Bone marrow (tissue), 2 donors: ENCODE results near the gene RSPO3.
A peak's percentile ranks its signal among the peaks of the same experiment; 100 is the strongest.
"Not testable (repeated sequence)": the region's sequence is repeated elsewhere in the genome, so short reads cannot be mapped to it uniquely, and the experiment has no call there.

ENCODE experiments used
- DNase-seq, 2 donors: peaks; one replicate each; lab custom pipeline; 2025; lab: John Stamatoyannopoulos, UW

Gene RSPO3

GRCh38 chr6:127118298-127119101 is at the start of gene RSPO3:
TSS of gene RSPO3 (plus strand) at chr6:127118671. CDS start at chr6:127119193, 522 bp downstream.
- DNase-seq, result peak in 1 of 2 donors; percentile 20

- no peak for DNase-seq
Observed at GRCh38 chr6:127069659-127070279, 48.7 kb upstream of the RSPO3 start.

- no peak for DNase-seq
Observed at GRCh38 chr6:127073222-127073621, 45.2 kb upstream of the RSPO3 start.

- DNase-seq, result no peak
Observed at GRCh38 chr6:127076466-127076865, 42.0 kb upstream of the RSPO3 start.

GRCh38 chr6:127077886-127078285 is 40.6 kb upstream of the RSPO3 start:
- DNase-seq, result no peak

- no peak for DNase-seq
Observed at GRCh38 chr6:127078669-127079068, 39.8 kb upstream of the RSPO3 start.

- no peak for DNase-seq
Observed at GRCh38 chr6:127079681-127080080, 38.8 kb upstream of the RSPO3 start.

- no peak for DNase-seq
Observed at GRCh38 chr6:127080081-127080480, 38.4 kb upstream of the RSPO3 start.

- no peak for DNase-seq
Observed at GRCh38 chr6:127083231-127083962, 35.1 kb upstream of the RSPO3 start.

- no peak for DNase-seq
Observed at GRCh38 chr6:127083963-127084310, 34.5 kb upstream of the RSPO3 start.

GRCh38 chr6:127085181-127085580 is 33.3 kb upstream of the RSPO3 start:
- no peak for DNase-seq

GRCh38 chr6:127090051-127090450 is 28.4 kb upstream of the RSPO3 start:
- no peak for DNase-seq

GRCh38 chr6:127092466-127092865 is 26.0 kb upstream of the RSPO3 start:
- no peak for DNase-seq

- no peak for DNase-seq
Observed at GRCh38 chr6:127094791-127095190, 23.7 kb upstream of the RSPO3 start.

- no peak for DNase-seq
Observed at GRCh38 chr6:127096167-127096566, 22.3 kb upstream of the RSPO3 start.

- not testable (repeated sequence) for DNase-seq
Observed at GRCh38 chr6:127097442-127097841, 21.0 kb upstream of the RSPO3 start.

GRCh38 chr6:127100510-127101140 is 17.8 kb upstream of the RSPO3 start:
- DNase-seq, result no peak

GRCh38 chr6:127102299-127102698 is 16.2 kb upstream of the RSPO3 start:
- no peak for DNase-seq

- DNase-seq, result no peak
Observed at GRCh38 chr6:127102859-127103258, 15.6 kb upstream of the RSPO3 start.

- no peak for DNase-seq
Observed at GRCh38 chr6:127103482-127103881, 15.0 kb upstream of the RSPO3 start.

- DNase-seq, result no peak
Observed at GRCh38 chr6:127107916-127108315, 10.6 kb upstream of the RSPO3 start.

- no peak for DNase-seq
Observed at GRCh38 chr6:127110712-127111111, 7.8 kb upstream of the RSPO3 start.

GRCh38 chr6:127111526-127111925 is 6.9 kb upstream of the RSPO3 start:
- no peak for DNase-seq
